H1 (cell line): Measurements from ENCODE around the gene MYL2. TPM values are rescaled to one million over a fixed set of nuclear protein-coding genes. Genes with fewer than 3 reads are reported as not detected.
A peak's percentile ranks its signal among the peaks of the same experiment; 100 is the strongest.

Experiments used
- CTCF ChIA-PET: fragments of 300-600 bp; sonication (Branson Sonifier 250); formaldehyde crosslinking; loops from one replicate; lab custom pipeline; 2021; ENCODE audit not compliant: partially characterized antibody; lab: Charles Lee
- POLR2A ChIA-PET: fragments of 300-600 bp; sonication (Branson Sonifier 250); formaldehyde crosslinking; loops from one replicate; lab custom pipeline; 2021; ENCODE audit warnings: inconsistent platforms; ENCODE audit not compliant: partially characterized antibody; lab: Charles Lee
- DNase-seq, 2 experiments: peaks; one replicate each; pipeline versions ENCODE4 v3.0.0 to v3.0.0-alpha.2; 2010 to 2022; ENCODE audit warnings: low spot score in 2 of 2, low read depth in 1 of 2, mixed read lengths in 1 of 2
- FAIRE-seq: peaks from 2 replicates; lab custom pipeline; 2011; peaks lifted over from hg19 to GRCh38; lab: Jason Lieb, UNC
- H2AFZ ChIP-seq: 2 replicates; pipeline ENCODE4 v1.8.1; 2012; ENCODE audit warnings: low read length, inconsistent platforms
- H2AK5ac ChIP-seq: 2 replicates; pipeline ENCODE4 v1.6.1; 2013; ENCODE audit warnings: low read depth, low read length
- H2BK120ac ChIP-seq: replicated peaks from 2 replicates; pipeline ENCODE3; 2013; ENCODE audit warnings: low read depth, low read length, inconsistent platforms
- H2BK12ac ChIP-seq: 2 replicates; pipeline ENCODE4 v1.6.1; 2013; ENCODE audit warnings: low read depth, low read length
- H2BK15ac ChIP-seq: 2 replicates; pipeline ENCODE4 v1.6.1; 2013; ENCODE audit warnings: low read length
- H2BK20ac ChIP-seq: 2 replicates; pipeline ENCODE4 v1.6.1; 2013; ENCODE audit warnings: low read length
- H2BK5ac ChIP-seq: 2 replicates; pipeline ENCODE4 v1.6.1; 2013; ENCODE audit warnings: low read depth, low read length
- H3K14ac ChIP-seq: 2 replicates; pipeline ENCODE4 v1.6.1; 2013; ENCODE audit warnings: inconsistent platforms; ENCODE audit not compliant: insufficient read length
- H3K18ac ChIP-seq: 2 replicates; pipeline ENCODE4 v1.6.1; 2013; ENCODE audit warnings: low read length; ENCODE audit errors: extremely low read depth
- H3K23ac ChIP-seq: 2 replicates; pipeline ENCODE4 v1.6.1; 2013; ENCODE audit warnings: inconsistent platforms; ENCODE audit not compliant: insufficient read length
- H3K23me2 ChIP-seq: 2 replicates; pipeline ENCODE4 v1.6.1; 2013; ENCODE audit warnings: low read depth, low read length
- H3K27ac ChIP-seq: 2 replicates; pipeline ENCODE4 v1.6.1; 2011; ENCODE audit warnings: low read depth, low read length, inconsistent platforms
- H3K27me3 ChIP-seq, 4 experiments: replicated peaks in 1 of 4; 1 replicate in 1 of 4; 2 replicates in 3 of 4; pipeline versions ENCODE4 v1.6.1 to v1.8.1; 2011 to 2013; ENCODE audit warnings: low read length in 3 of 4, mild to moderate bottlenecking in 3 of 4, inconsistent platforms in 2 of 4, mixed read lengths in 2 of 4, moderate library complexity in 1 of 4; ENCODE audit not compliant: control insufficient read depth in 3 of 4, insufficient read depth in 3 of 4; ENCODE audit errors: extremely low read depth in 1 of 4
- H3K36me3 ChIP-seq, 4 experiments: 2 replicates each; pipeline versions ENCODE4 v1.6.1 to v1.8.1; 2011 to 2013; ENCODE audit warnings: mild to moderate bottlenecking in 4 of 4, low read length in 3 of 4, moderate library complexity in 2 of 4, control low read depth in 1 of 4, inconsistent platforms in 1 of 4; ENCODE audit not compliant: insufficient read depth in 4 of 4, control insufficient read depth in 2 of 4
- H3K4ac ChIP-seq: replicated peaks from 2 replicates; pipeline ENCODE3; 2013; ENCODE audit warnings: low read length, low read depth, mixed read lengths, inconsistent platforms; ENCODE audit not compliant: insufficient read length
- H3K4me1 ChIP-seq, 4 experiments: replicated peaks in 1 of 4; 1 replicate in 1 of 4; 2 replicates in 3 of 4; pipeline versions ENCODE4 v1.6.1 to v1.8.1; 2011 to 2013; ENCODE audit warnings: low read length in 3 of 4, inconsistent platforms in 2 of 4, mixed read lengths in 1 of 4; ENCODE audit not compliant: insufficient read depth in 4 of 4, control insufficient read depth in 3 of 4
- H3K4me2 ChIP-seq, 2 experiments: 2 replicates each; pipeline versions ENCODE4 v1.6.1 to v1.8.1; 2011 to 2013; ENCODE audit warnings: low read depth in 2 of 2, low read length in 2 of 2, control low read depth in 1 of 2, inconsistent platforms in 1 of 2, mild to moderate bottlenecking in 1 of 2; ENCODE audit not compliant: insufficient read depth in 1 of 2
- H3K4me3 ChIP-seq, 4 experiments: fragments of 200-600, 300-600 bp in 1 of 4; sonication (generic), shearing (Covaris generic), sonication (Bioruptor Twin) in 1 of 4; 2 replicates each; pipeline versions ENCODE4 v1.5.1 to v1.8.1; 2011 to 2016; ENCODE audit warnings: low read length in 4 of 4, low read depth in 3 of 4, control low read depth in 2 of 4, inconsistent platforms in 2 of 4, mild to moderate bottlenecking in 2 of 4, mixed read lengths in 1 of 4, moderate library complexity in 1 of 4; ENCODE audit not compliant: insufficient read depth in 2 of 4; ENCODE audit errors: extremely low read depth in 1 of 4
- H3K56ac ChIP-seq: replicated peaks from 2 replicates; pipeline ENCODE3; 2013; ENCODE audit warnings: low read depth, mild to moderate bottlenecking, mixed read lengths, low read length, inconsistent platforms; ENCODE audit not compliant: insufficient read length
- H3K79me1 ChIP-seq: 2 replicates; pipeline ENCODE4 v1.6.1; 2013; ENCODE audit warnings: low read depth, low read length, control low read depth
- H3K79me2 ChIP-seq, 2 experiments: 2 replicates each; pipeline versions ENCODE4 v1.6.1 to v1.8.1; 2012 to 2013; ENCODE audit warnings: low read length in 2 of 2, mild to moderate bottlenecking in 2 of 2, inconsistent platforms in 1 of 2; ENCODE audit not compliant: insufficient read depth in 2 of 2, control insufficient read depth in 1 of 2
- H3K9ac ChIP-seq, 4 experiments: replicated peaks in 1 of 4; 1 replicate in 1 of 4; 2 replicates in 3 of 4; pipeline versions ENCODE4 v1.6.1 to v1.8.1; 2011 to 2013; ENCODE audit warnings: low read depth in 3 of 4, low read length in 3 of 4, control low read depth in 2 of 4, mild to moderate bottlenecking in 2 of 4, moderate library complexity in 2 of 4, inconsistent platforms in 1 of 4; ENCODE audit errors: extremely low read depth in 1 of 4
- H3K9me3 ChIP-seq, 2 experiments: 2 replicates each; pipeline versions ENCODE4 v1.6.1 to v1.8.1; 2012 to 2013; ENCODE audit warnings: mild to moderate bottlenecking in 2 of 2, moderate library complexity in 2 of 2, control low read depth in 1 of 2, inconsistent platforms in 1 of 2, low read depth in 1 of 2, low read length in 1 of 2, mixed read lengths in 1 of 2; ENCODE audit not compliant: insufficient read depth in 2 of 2
- H4K20me1 ChIP-seq, 2 experiments: replicated peaks in 1 of 2; 2 replicates each; pipeline versions ENCODE3 to v1.8.1; 2011 to 2013; ENCODE audit warnings: inconsistent platforms in 2 of 2, low read length in 2 of 2, mild to moderate bottlenecking in 1 of 2; ENCODE audit not compliant: insufficient read depth in 2 of 2, control insufficient read depth in 1 of 2
- H4K5ac ChIP-seq: 2 replicates; pipeline ENCODE4 v1.6.1; 2013; ENCODE audit warnings: low read length, low read depth, mixed read lengths, inconsistent platforms; ENCODE audit not compliant: insufficient read length
- H4K8ac ChIP-seq: 2 replicates; pipeline ENCODE4 v1.8.0; 2013; ENCODE audit warnings: mild to moderate bottlenecking, moderate library complexity, low read length, inconsistent platforms; ENCODE audit not compliant: insufficient read depth; ENCODE audit errors: extremely low read depth
- H4K91ac ChIP-seq: replicated peaks from 2 replicates; pipeline ENCODE3; 2013; ENCODE audit warnings: low read length, mixed read lengths, inconsistent platforms; ENCODE audit not compliant: insufficient read length
- BCL11A ChIP-seq, 2 experiments: IDR thresholded peaks; one replicate each; pipeline ENCODE4 v1.6.1; 2011; ENCODE audit warnings: low read depth in 2 of 2, low read length in 2 of 2, mild to moderate bottlenecking in 2 of 2
- HDAC2 ChIP-seq, 2 experiments: fragments of 300-600 bp in 1 of 2; sonication (generic) in 1 of 2; IDR thresholded peaks; 2 replicates each; pipeline ENCODE4 v1.6.1; 2011 to 2012; ENCODE audit warnings: low read depth in 2 of 2, low read length in 2 of 2, mild to moderate bottlenecking in 2 of 2, moderate library complexity in 2 of 2, borderline replicate concordance in 1 of 2, inconsistent platforms in 1 of 2
- POLR2AphosphoS5 ChIP-seq: IDR thresholded peaks from 2 replicates; pipeline ENCODE4 v1.6.1; 2011; ENCODE audit warnings: low read depth, low read length
- RBBP5 ChIP-seq: IDR thresholded peaks from 2 replicates; pipeline ENCODE4 v1.7.1; 2012; ENCODE audit warnings: low read depth, mild to moderate bottlenecking, inconsistent platforms, low read length, moderate library complexity, borderline replicate concordance
- RNF2 ChIP-seq: fragments of 200-900, 300-1000 bp; sonication (generic); IDR thresholded peaks from 2 replicates; pipeline ENCODE4 v1.7.1; 2016; ENCODE audit warnings: borderline replicate concordance, low read depth, mild to moderate bottlenecking, antibody characterized with exemption, low read length; ENCODE audit not compliant: poor library complexity, severe bottlenecking; ENCODE audit errors: missing control alignments
- SP4 ChIP-seq: IDR thresholded peaks from 2 replicates; pipeline ENCODE4 v1.6.1; 2012; ENCODE audit warnings: low read length, inconsistent platforms
- SRF ChIP-seq: IDR thresholded peaks from 2 replicates; pipeline ENCODE4 v1.6.1; 2011; ENCODE audit warnings: mild to moderate bottlenecking, low read depth, low read length, moderate library complexity
- SUZ12 ChIP-seq: fragments of 200-600 bp; sonication (generic); IDR thresholded peaks from 2 replicates; pipeline ENCODE4 v1.6.1; 2012; ENCODE audit warnings: mild to moderate bottlenecking, inconsistent platforms, low read length, moderate library complexity, mixed read lengths
- WGBS, 2 experiments: shearing (Covaris generic) in 1 of 2; methylation state at CpG; one replicate each; pipeline versions ENCODE4 v1.1.6 to v1.1.7; 2013 to 2015; ENCODE audit warnings: low lambda C conversion rate in 2 of 2, mixed read lengths in 2 of 2, inconsistent platforms in 1 of 2, low coverage in 1 of 2, missing lambda C conversion rate in 1 of 2; ENCODE audit not compliant: insufficient replicate concordance in 2 of 2, insufficient coverage in 1 of 2, insufficient read length in 1 of 2; ENCODE audit errors: extremely low coverage in 1 of 2, missing lambda C conversion rate in 1 of 2; 5-methylcytosine and 5-hydroxymethylcytosine counted together
- polyA plus RNA-seq, 7 experiments: library from polyadenylated mRNA; depleted of rRNA in 3 of 7; stranded (reverse) in 5 of 7; unstranded in 2 of 7; fragments of >200 nt in 5 of 7; fragments of 200-250 nt in 2 of 7; gene quantifications; 1 replicate in 5 of 7; 2 replicates in 1 of 7; 4 replicates in 1 of 7; pipeline versions ENCODE4 v1.2.1 to v1.2.3, GENCODE V29; 2011 to 2013; ENCODE audit warnings: missing spikeins in 2 of 7, mixed read lengths in 2 of 7
- total RNA-seq: library from RNA; stranded (reverse); fragmentation: NEBNext Ultra II Directional; extraction: Animal tissue kit (Norgen Biotek cat#: 25700); gene quantifications from 2 replicates; pipeline ENCODE4 v1.2.1, GENCODE V29; 2021

The MYL2 gene
- total and polyA plus RNA-seq, 2 of the 8 experiments (the other 6 are each of a cell fraction or from before 2014, with no cell fraction given) = not detected

DNA sequence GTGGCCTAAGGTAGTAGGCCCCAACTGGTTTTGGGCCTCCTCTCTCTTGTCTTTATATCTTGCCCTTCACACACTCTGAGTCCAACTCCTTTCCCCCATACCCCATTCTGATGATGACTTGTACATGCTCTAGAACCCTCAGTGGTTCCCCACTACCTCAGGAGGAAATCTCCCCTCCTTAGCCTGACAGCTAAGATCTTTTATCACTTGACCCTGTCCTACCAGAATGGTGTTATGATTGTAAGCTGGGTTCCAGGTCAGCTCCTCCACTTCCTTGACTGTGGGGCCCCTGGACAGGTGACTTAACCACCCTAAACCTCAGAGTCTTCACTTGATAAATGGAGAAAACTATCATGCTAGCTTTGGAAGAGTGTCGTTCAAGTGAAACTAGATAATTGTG lies 9.4 kb upstream of the MYL2 start:
- Histone ChIP-seq H3K4me2 (no peak overlapping the region), H4K91ac (no peak overlapping the region), H3K79me2 (no peaks in the 10 kb centered on the region), H2AFZ (no peak overlapping the region), H3K4ac (no peak overlapping the region), H3K14ac (no peak overlapping the region), H2BK5ac (no peak overlapping the region), H3K9me3 (no peaks in the 10 kb centered on the region), H2BK15ac (no peak overlapping the region), H3K23ac (no peak overlapping the region), H3K4me3 (no peak overlapping the region), H3K27ac (no peak overlapping the region), H3K18ac (no peak overlapping the region), H2BK120ac (no peak overlapping the region), H4K5ac (no peak overlapping the region), H3K23me2 (peaks cover 5% of the 10 kb centered on the region; the same call in 1 of the 2 replicates), H2AK5ac (0 out of 2 replicates have a peak overlapping the region, but pooled peaks have one; percentile 99), H3K36me3 (no peaks in the 10 kb centered on the region), H3K79me1 (no peaks in the 10 kb centered on the region), H3K56ac (no peak overlapping the region), H2BK20ac (peak overlapping the region; percentile 25), H4K20me1 (peaks cover 0 to 4% of the 10 kb centered on the region in 2 experiments), H3K9ac (no peak overlapping the region), H3K4me1 (peaks cover 2 to 11% (median 8%) of the 10 kb centered on the region in 4 experiments; a peak in 6 of 7 replicates), H2BK12ac (no peak overlapping the region; the same call in 1 of the 2 replicates), H4K8ac (no peak overlapping the region), H3K27me3 (no peaks in the 10 kb centered on the region; a peak in 1 of 7 replicates)
- CTCF ChIA-PET = interaction anchor here (1.1 to 4.3 kb wide), 5 partner anchors 34 to 115 kb away, joined by 3 to 25 read pairs (median 4); no protein-coding TSS in a partner anchor
- POLR2A ChIA-PET = interaction anchor here (1.7 kb wide), 1 partner anchor 107 kb away, joined by 3 read pairs; no protein-coding TSS in a partner anchor
- TF ChIP-seq POLR2AphosphoS5 (no peak), RBBP5 (no peak), SP4 (no peak), SUZ12 (no peak), BCL11A (IDR thresholded peaks at IDR 0.05; ENCODE audit: low read depth in 2 of 2, low read length in 2 of 2) (no peak), RNF2 (no peak), HDAC2 (IDR thresholded peaks at IDR 0.05; ENCODE audit: borderline replicate concordance in 1 of 2, low read depth in 2 of 2, low read length in 2 of 2) (no peak), SRF (no peak)
- FAIRE-seq (no peak), DNase-seq (peak in 1 of 2 experiments; percentile 19)
- WGBS, 2 experiments = 87% methylated on average over 1 of the region's 1 CpG; no CpG with 5 or more reads in 1 of the 2 experiments
